Right lobe of liver (tissue), 6 donors: Measurements from ENCODE around the gene MINK1. TPM values are rescaled to one million over a fixed set of nuclear protein-coding genes. Genes with fewer than 3 reads are reported as not detected.
A peak's percentile ranks its signal among the peaks of the same experiment; 100 is the strongest.

Source experiments
- ATAC-seq, 4 donors: fragments of 200-7000 bp; cut with Tn5 transposase; one replicate each; pipeline ENCODE4 v1.9.1; 2020; ENCODE audit warnings: mild to moderate bottlenecking in 4 of 4, moderate library complexity in 4 of 4
- DNase-seq, 3 donors: peaks; one replicate each; pipeline ENCODE4 v3.0.0-alpha.2; 2020
- H3K27ac ChIP-seq, 3 donors: fragments of 200-600 bp; one replicate each; pipeline ENCODE4 v1.8.0; 2022
- H3K27me3 ChIP-seq, 2 donors: fragments of 200-600 bp; one replicate each; pipeline ENCODE4 v1.8.0; 2022
- H3K36me3 ChIP-seq, 4 donors: fragments of 200-600 bp; sonication (generic) in 1 of 4; one replicate each; pipeline versions ENCODE4 v1.5.1 to v1.8.0; 2017 to 2022; ENCODE audit warnings: control low read depth in 1 of 4
- H3K4me1 ChIP-seq, 4 donors: fragments of 200-600 bp; sonication (generic) in 1 of 4; one replicate each; pipeline versions ENCODE4 v1.5.1 to v1.8.0; 2017 to 2022; ENCODE audit warnings: control low read depth in 1 of 4
- H3K4me3 ChIP-seq, 3 donors: fragments of 200-600 bp; one replicate each; pipeline ENCODE4 v1.8.0; 2022
- H3K9me3 ChIP-seq, 4 donors: fragments of 200-600 bp; sonication (generic) in 1 of 4; one replicate each; pipeline versions ENCODE4 v1.5.1 to v1.8.0; 2017 to 2022; ENCODE audit warnings: control low read depth in 1 of 4
- POLR2A ChIP-seq: fragments of 450-650 bp; IDR thresholded peaks from one replicate; pipeline ENCODE4 v1.6.1; 2017; ENCODE audit warnings: antibody characterized with exemption, mild to moderate bottlenecking
- WGBS: methylation state at CpG from one replicate; pipeline ENCODE4 v1.1.6; 2018; ENCODE audit warnings: low coverage, low lambda C conversion rate; ENCODE audit not compliant: insufficient coverage; ENCODE audit errors: missing lambda C conversion rate; 5-methylcytosine and 5-hydroxymethylcytosine counted together
- intact Hi-C, 2 donors: fragments of 100-400 bp; cut with DNase I; formaldehyde crosslinking; loops; one replicate each; pipeline versions ENCODE4 v1.11.2 to v1.14.1; 2022
- total RNA-seq, 6 experiments: library from RNA; depleted of rRNA in 2 of 6; stranded (reverse); fragments of >200 nt in 2 of 6; fragmentation: NEBNext Ultra II Directional in 3 of 6; extraction: Animal tissue kit (Norgen Biotek cat#: 25700) in 3 of 6; gene quantifications; one replicate each; pipeline versions ENCODE4 v1.1.0 to v1.2.4, GENCODE V29; 2016 to 2023
- TF ChIP-seq, protein P1 (sequence below), 4 donors: fragments of 200-600 bp in 3 of 4; fragments of 450-650 bp in 1 of 4; IDR thresholded peaks; one replicate each; pipeline versions ENCODE4 v1.5.1 to v1.8.0; 2016 to 2022; ENCODE audit warnings: antibody characterized with exemption in 4 of 4, mild to moderate bottlenecking in 2 of 4
- donor health status: DM: no; HTN: yes; CAD: no.
- donor health status: DM: no; HTN: no; CAD: no.
- donor health status: DM: no; HTN: no; CAD: no.
- donor health status: DM: no; HTN: yes; CAD: no.
- donor health status: DM: no; HTN: yes; CAD: no.

Gene MINK1
- total RNA-seq, 6 experiments from 2014 or later = 20.3 to 42.5 (median 28.0) TPM

GRCh38 chr17:4881761-4882555 lies 48.8 kb downstream of the MINK1 start:
- Histone ChIP-seq H3K36me3 (peaks cover 0 to 29% (median 10%) of the 10 kb centered on the region in 4 donors), H3K4me3 (no peak overlapping the region), H3K27ac (no peak overlapping the region), H3K27me3 (no peaks in the 10 kb centered on the region), H3K4me1 (no peaks in the 10 kb centered on the region), H3K9me3 (no peaks in the 10 kb centered on the region)
- ATAC-seq = peak; percentile 89 to 94 (median 90)
- TF ChIP-seq, protein P1, sequence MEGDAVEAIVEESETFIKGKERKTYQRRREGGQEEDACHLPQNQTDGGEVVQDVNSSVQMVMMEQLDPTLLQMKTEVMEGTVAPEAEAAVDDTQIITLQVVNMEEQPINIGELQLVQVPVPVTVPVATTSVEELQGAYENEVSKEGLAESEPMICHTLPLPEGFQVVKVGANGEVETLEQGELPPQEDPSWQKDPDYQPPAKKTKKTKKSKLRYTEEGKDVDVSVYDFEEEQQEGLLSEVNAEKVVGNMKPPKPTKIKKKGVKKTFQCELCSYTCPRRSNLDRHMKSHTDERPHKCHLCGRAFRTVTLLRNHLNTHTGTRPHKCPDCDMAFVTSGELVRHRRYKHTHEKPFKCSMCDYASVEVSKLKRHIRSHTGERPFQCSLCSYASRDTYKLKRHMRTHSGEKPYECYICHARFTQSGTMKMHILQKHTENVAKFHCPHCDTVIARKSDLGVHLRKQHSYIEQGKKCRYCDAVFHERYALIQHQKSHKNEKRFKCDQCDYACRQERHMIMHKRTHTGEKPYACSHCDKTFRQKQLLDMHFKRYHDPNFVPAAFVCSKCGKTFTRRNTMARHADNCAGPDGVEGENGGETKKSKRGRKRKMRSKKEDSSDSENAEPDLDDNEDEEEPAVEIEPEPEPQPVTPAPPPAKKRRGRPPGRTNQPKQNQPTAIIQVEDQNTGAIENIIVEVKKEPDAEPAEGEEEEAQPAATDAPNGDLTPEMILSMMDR (IDR thresholded peaks at IDR 0.05) = peak; percentile 74 to 91 (median 84)
- no peak for TF ChIP-seq POLR2A
- intact Hi-C loops = loop anchor here (5.0 to 10.0 kb wide), 2 partner anchors 75 to 177 kb away; partner anchors contain the start of genes PELP1 (in 2 of the 2) and PLD2 (in 1 of the 2)
- WGBS = 31% methylated on average over 5 of the region's 9 CpGs
- DNase-seq = peak; percentile 74 to 79 (median 75)

DNA sequence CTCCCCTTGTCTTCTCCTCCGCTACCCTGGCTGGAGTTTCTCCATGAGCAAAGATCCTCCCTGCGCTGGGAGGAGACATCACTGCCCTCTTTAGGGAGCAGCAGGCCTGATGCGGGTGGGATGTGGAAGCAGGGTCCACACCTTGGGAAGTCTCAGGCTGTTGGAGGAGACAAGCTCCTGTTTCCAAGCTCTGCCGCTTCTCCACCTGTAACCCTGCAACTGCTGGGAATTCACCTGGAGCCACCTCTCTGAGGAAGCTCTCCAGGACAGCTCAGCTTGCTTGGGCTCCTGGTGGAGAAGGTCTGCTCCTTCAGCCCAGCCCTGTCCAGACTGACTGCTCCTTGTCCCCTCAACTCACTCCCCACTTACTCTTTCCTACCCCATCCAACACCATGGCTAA lies 51.3 kb downstream of the MINK1 start:
- TF ChIP-seq POLR2A = no peak
- TF ChIP-seq, protein P1 (IDR thresholded peaks at IDR 0.05) = no peak
- ATAC-seq (no peak), DNase-seq (no peak)
- H3K36me3 ChIP-seq = peaks cover 0 to 43% (median 13%) of the 10 kb centered on the region in 4 donors
- WGBS = no CpG with 5 or more reads among the region's 4 CpGs
- intact Hi-C loops = loop anchor here (5.0 to 10.0 kb wide), 2 partner anchors 77 to 180 kb away; partner anchors contain the start of genes PELP1 (in 2 of the 2) and PLD2 (in 1 of the 2)
- H3K4me3 ChIP-seq = no peak overlapping the region
- H3K9me3 ChIP-seq = no peaks in the 10 kb centered on the region
- no peaks in the 10 kb centered on the region for H3K27me3 ChIP-seq
- H3K27ac ChIP-seq = no peak overlapping the region
- H3K4me1 ChIP-seq = no peaks in the 10 kb centered on the region

GRCh38 chr17:4886830-4887229 lies 53.7 kb downstream of the MINK1 start:
- DNase-seq (peak in 1 of 3 donors; percentile 38), ATAC-seq (no peak)
- no peak for TF ChIP-seq POLR2A
- TF ChIP-seq, protein P1 (IDR thresholded peaks at IDR 0.05) = no peak
- Histone ChIP-seq H3K9me3 (no peaks in the 10 kb centered on the region), H3K4me1 (no peaks in the 10 kb centered on the region), H3K27me3 (no peaks in the 10 kb centered on the region), H3K4me3 (no peak overlapping the region), H3K27ac (no peak overlapping the region), H3K36me3 (peaks cover 0 to 55% (median 20%) of the 10 kb centered on the region in 4 donors)
- WGBS = 97% methylated on average over 8 of the region's 12 CpGs
- intact Hi-C loops = loop anchor here (5.0 to 10.0 kb wide), 2 partner anchors 100 to 182 kb away; partner anchors contain the start of genes PELP1 (in 2 of the 2), GLTPD2 (in 1 of the 2) and VMO1 (in 1 of the 2)

DNA sequence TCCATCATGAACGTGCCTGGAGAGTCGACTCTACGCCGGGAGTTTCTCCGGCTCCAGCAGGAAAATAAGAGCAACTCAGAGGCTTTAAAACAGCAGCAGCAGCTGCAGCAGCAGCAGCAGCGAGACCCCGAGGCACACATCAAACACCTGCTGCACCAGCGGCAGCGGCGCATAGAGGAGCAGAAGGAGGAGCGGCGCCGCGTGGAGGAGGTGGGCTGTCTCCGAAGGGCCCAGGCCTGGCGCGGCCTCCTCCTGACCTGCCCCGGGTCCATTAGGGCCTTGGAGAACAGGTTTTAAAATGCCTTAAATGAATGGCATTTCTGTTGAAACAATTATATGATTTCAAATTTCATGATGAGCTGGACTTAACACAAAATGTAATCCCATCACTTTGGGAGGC lies 54.4 kb downstream of the MINK1 start:
- peaks cover 0 to 63% (median 20%) of the 10 kb centered on the region in 4 donors for H3K36me3 ChIP-seq
- H3K4me1 ChIP-seq = no peaks in the 10 kb centered on the region
- DNase-seq (peak in 1 of 3 donors; percentile 35), ATAC-seq (no peak)
- 90% methylated on average over 16 of the region's 18 CpGs for WGBS
- H3K27me3 ChIP-seq = no peaks in the 10 kb centered on the region
- no peak for TF ChIP-seq POLR2A
- TF ChIP-seq, protein P1 (IDR thresholded peaks at IDR 0.05) = no peak
- intact Hi-C loops = loop anchor here (5.0 to 10.0 kb wide), 2 partner anchors 100 to 183 kb away; partner anchors contain the start of genes PELP1 (in 2 of the 2), GLTPD2 (in 1 of the 2) and VMO1 (in 1 of the 2)
- H3K9me3 ChIP-seq = no peaks in the 10 kb centered on the region
- no peak overlapping the region for H3K27ac ChIP-seq
- no peak overlapping the region for H3K4me3 ChIP-seq
